GM12878 (cell line): ENCODE measurements around the gene PRKCE.

Experiments
- CREB1 ChIP-seq: IDR thresholded peaks from 2 replicates; pipeline ENCODE4 v1.6.1; 2012; ENCODE audit warnings: low read depth, mild to moderate bottlenecking, inconsistent platforms
- CTCF ChIP-seq, 3 experiments: IDR thresholded peaks in 2 of 3; conservative IDR thresholded peaks in 1 of 3; 2 replicates each; pipeline ENCODE4 v1.5.1; 2011; ENCODE audit warnings: low read depth in 3 of 3, low read length in 3 of 3, mild to moderate bottlenecking in 3 of 3, control low read depth in 2 of 3, moderate library complexity in 2 of 3, inconsistent platforms in 1 of 3, mixed read lengths in 1 of 3; ENCODE audit not compliant: control insufficient read depth in 2 of 3, insufficient read depth in 1 of 3; ENCODE audit errors: extremely low read depth in 1 of 3
- GATAD2B ChIP-seq: fragments of 450-650 bp; conservative IDR thresholded peaks from 2 replicates; pipeline ENCODE4 v1.6.1; 2017; ENCODE audit warnings: low read depth, mild to moderate bottlenecking, moderate library complexity
- JUND ChIP-seq: IDR thresholded peaks from 2 replicates; pipeline ENCODE4 v1.6.1; 2012; ENCODE audit warnings: low read depth, mild to moderate bottlenecking, low read length, improper control_type of control experiment, moderate library complexity
- PAX8 ChIP-seq: fragments of 450-650 bp; IDR thresholded peaks from 2 replicates; pipeline ENCODE4 v1.6.1; 2017; ENCODE audit warnings: mild to moderate bottlenecking, moderate library complexity
- POLR2AphosphoS2 ChIP-seq: IDR thresholded peaks from 2 replicates; pipeline ENCODE4 v1.6.1; 2011; ENCODE audit warnings: low read depth, mild to moderate bottlenecking, low read length, improper control_type of control experiment, moderate library complexity
- ZNF217 ChIP-seq: fragments of 450-650 bp; IDR thresholded peaks from 2 replicates; pipeline ENCODE4 v1.6.1; 2017; ENCODE audit warnings: antibody characterized with exemption, mild to moderate bottlenecking

DNA sequence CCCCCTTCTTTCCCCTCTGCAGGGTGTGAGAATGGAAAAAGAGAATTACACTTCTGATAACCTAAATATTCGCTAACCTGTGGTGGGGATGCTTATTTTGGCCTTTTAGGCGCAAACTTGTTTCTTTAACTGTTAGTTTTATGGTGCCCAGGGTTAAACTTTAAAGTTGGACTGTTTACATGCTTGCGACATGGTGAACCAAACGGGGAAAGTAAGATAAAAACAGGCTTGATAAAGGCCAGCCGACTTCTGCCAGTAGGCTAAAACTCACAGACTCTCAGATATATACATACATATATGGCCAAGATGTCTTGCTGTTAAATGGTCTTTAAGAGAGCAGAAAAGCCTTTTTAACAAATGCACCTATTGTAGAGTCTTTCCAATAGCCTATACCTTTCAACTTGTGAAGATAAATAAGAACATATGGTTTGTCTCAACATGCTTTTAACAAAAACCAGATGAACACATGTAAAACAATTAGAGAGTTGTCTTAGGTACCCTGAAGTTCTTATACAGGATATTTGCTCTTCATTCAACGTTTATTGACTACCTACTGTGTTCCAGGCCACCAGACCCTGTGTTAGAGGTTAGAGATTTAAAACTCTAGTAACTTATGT, 29.0 kb downstream of the PRKCE start:
- TF ChIP-seq CTCF (IDR thresholded peaks at IDR 0.05 in 2 of 3, conservative IDR thresholded peaks at IDR 0.05 in 1 of 3; ENCODE audit: control insufficient read depth in 2 of 3, extremely low read depth in 1 of 3, insufficient read depth in 1 of 3, low read depth in 3 of 3, low read length in 3 of 3) = no peak
- TF ChIP-seq POLR2AphosphoS2 = no peak
- TF ChIP-seq ZNF217 = no peak
- TF ChIP-seq PAX8 = no peak
- TF ChIP-seq JUND = no peak
- no peak for TF ChIP-seq GATAD2B
- no peak for TF ChIP-seq CREB1
